Activated T-helper 1 cell treated with anti-CD3 and anti-CD28 coated beads, Interleukin-12 subunit alpha, Interleukin-12 subunit beta, Interleukin-2, Interleukin-4 antibody, amounts not matched to agents 30 ng/mL and 10 ng/mL and 1 ng/mL, durations not matched to agents 14 hours and 24 hours and 36 hours (primary cell): ENCODE data around the gene TMEM101. TPM values are rescaled to one million over a fixed set of nuclear protein-coding genes. Genes with fewer than 3 reads are reported as not detected.
A peak's percentile ranks its signal among the peaks of the same experiment; 100 is the strongest.

ENCODE experiments used
- DNase-seq: peaks from one replicate; pipeline ENCODE4 v3.0.0; 2021; ENCODE audit warnings: low spot score
- H3K27ac Mint-ChIP-seq: one replicate; pipeline ENCODE4 v1.8.0; 2021; ENCODE audit warnings: mild to moderate bottlenecking, mixed read lengths
- H3K27me3 Mint-ChIP-seq: one replicate; pipeline ENCODE4 v1.8.0; 2022; ENCODE audit warnings: mild to moderate bottlenecking, moderate library complexity, mixed read lengths; ENCODE audit not compliant: insufficient read depth
- H3K36me3 Mint-ChIP-seq: one replicate; pipeline ENCODE4 v1.8.0; 2021; ENCODE audit warnings: low read depth, mixed read lengths
- H3K4me1 Mint-ChIP-seq: one replicate; pipeline ENCODE4 v1.8.0; 2021; ENCODE audit warnings: low read depth, mixed read lengths
- H3K4me3 Mint-ChIP-seq: one replicate; pipeline ENCODE4 v1.8.0; 2021; ENCODE audit warnings: mild to moderate bottlenecking, moderate library complexity, mixed read lengths
- H3K9me3 Mint-ChIP-seq: one replicate; pipeline ENCODE4 v1.8.0; 2021; ENCODE audit warnings: mixed read lengths
- intact Hi-C: fragments of 100-400 bp; cut with micrococcal nuclease; formaldehyde crosslinking; loops from one replicate; pipeline ENCODE4 v1.15.1; 2024
- total RNA-seq: library from RNA; stranded (reverse); gene quantifications from 2 replicates; pipeline ENCODE4 v1.2.3, GENCODE V29; 2022

Gene TMEM101
- total RNA-seq, 1 donor from 2014 or later, result 32.8 TPM

- Mint-ChIP-seq H3K36me3 (peaks cover 10% of the 10 kb centered on the region), H3K4me3 (peak overlapping the region; percentile 100), H3K4me1 (peaks cover 22% of the 10 kb centered on the region), H3K27ac (no peak overlapping the region), H3K9me3 (no peaks in the 10 kb centered on the region), H3K27me3 (no peaks in the 10 kb centered on the region)
- intact Hi-C loops, result no loop called here
- no peak for DNase-seq
Observed at GRCh38 chr17:44012874-44013273, 1.9 kb downstream of the TMEM101 start.

- no peak for DNase-seq
- Mint-ChIP-seq H3K4me1 (peaks cover 26% of the 10 kb centered on the region), H3K9me3 (no peaks in the 10 kb centered on the region), H3K36me3 (peaks cover 10% of the 10 kb centered on the region), H3K4me3 (no peak overlapping the region), H3K27me3 (no peaks in the 10 kb centered on the region), H3K27ac (no peak overlapping the region)
- intact Hi-C loops, result no loop called here
Observed at GRCh38 chr17:44012391-44012790, 2.4 kb downstream of the TMEM101 start.

- Mint-ChIP-seq H3K9me3 (no peaks in the 10 kb centered on the region), H3K4me3 (no peak overlapping the region), H3K4me1 (peaks cover 29% of the 10 kb centered on the region), H3K36me3 (peaks cover 10% of the 10 kb centered on the region), H3K27me3 (peaks cover under 1% of the 10 kb centered on the region), H3K27ac (no peak overlapping the region)
- intact Hi-C loops, result no loop called here
- DNase-seq, result no peak
Observed at GRCh38 chr17:44011876-44012275, 2.9 kb downstream of the TMEM101 start.

GRCh38 chr17:44010966-44011647, 3.7 kb downstream of the TMEM101 start:
- intact Hi-C loops, result no loop called here
- H3K9me3 Mint-ChIP-seq, result no peaks in the 10 kb centered on the region
- peak overlapping the region; percentile 23 for H3K27ac Mint-ChIP-seq
- no peak for DNase-seq
- H3K27me3 Mint-ChIP-seq, result peaks cover 8% of the 10 kb centered on the region
- H3K4me1 Mint-ChIP-seq, result peaks cover 36% of the 10 kb centered on the region
- peaks cover 10% of the 10 kb centered on the region for H3K36me3 Mint-ChIP-seq
- no peak overlapping the region for H3K4me3 Mint-ChIP-seq

GRCh38 chr17:44008205-44008909, 6.4 kb downstream of the TMEM101 start:
- intact Hi-C loops, result loop anchor here (5.0 kb wide), 6 partner anchors 106 to 1991 kb away; partner anchors contain the start of genes DNAJC7, HROB and RUNDC3A
- no peak for DNase-seq
- H3K27me3 Mint-ChIP-seq, result peaks cover 20% of the 10 kb centered on the region
- peak overlapping the region; percentile 62 for H3K27ac Mint-ChIP-seq
- H3K36me3 Mint-ChIP-seq, result peaks cover 10% of the 10 kb centered on the region
- peak overlapping the region; percentile 81 for H3K4me3 Mint-ChIP-seq
- no peaks in the 10 kb centered on the region for H3K9me3 Mint-ChIP-seq
- peaks cover 27% of the 10 kb centered on the region for H3K4me1 Mint-ChIP-seq

- no peak for DNase-seq
- H3K27ac Mint-ChIP-seq, result peak overlapping the region; percentile 62
- H3K9me3 Mint-ChIP-seq, result no peaks in the 10 kb centered on the region
- H3K36me3 Mint-ChIP-seq, result peaks cover 9% of the 10 kb centered on the region
- peak overlapping the region; percentile 81 for H3K4me3 Mint-ChIP-seq
- H3K4me1 Mint-ChIP-seq, result peaks cover 23% of the 10 kb centered on the region
- peaks cover 20% of the 10 kb centered on the region for H3K27me3 Mint-ChIP-seq
- intact Hi-C loops, result loop anchor here (2.0 to 5.0 kb wide), 10 partner anchors 63 to 1990 kb away; partner anchors contain the start of genes DNAJC7, FZD2, G6PC3 and HDAC5
Observed at GRCh38 chr17:44007346-44008204, 7.2 kb downstream of the TMEM101 start.

GRCh38 chr17:44006598-44007345, 8.0 kb downstream of the TMEM101 start:
- peak; percentile 86 for DNase-seq
- Mint-ChIP-seq H3K27me3 (peaks cover 20% of the 10 kb centered on the region), H3K27ac (peak overlapping the region; percentile 70), H3K4me1 (peaks cover 23% of the 10 kb centered on the region), H3K9me3 (no peaks in the 10 kb centered on the region), H3K4me3 (peak overlapping the region; percentile 81), H3K36me3 (peaks cover 7% of the 10 kb centered on the region)
- intact Hi-C loops, result loop anchor here (1.0 to 5.0 kb wide), 13 partner anchors 9 to 1989 kb away; partner anchors contain the start of genes DNAJC7, DUSP3, FZD2 and G6PC3

- peaks cover 23% of the 10 kb centered on the region for H3K4me1 Mint-ChIP-seq
- peak overlapping the region; percentile 81 for H3K4me3 Mint-ChIP-seq
- H3K27me3 Mint-ChIP-seq, result peaks cover 20% of the 10 kb centered on the region
- intact Hi-C loops, result loop anchor here (1.0 to 5.0 kb wide), 13 partner anchors 9 to 1989 kb away; partner anchors contain the start of genes DNAJC7, DUSP3, FZD2 and G6PC3
- peak overlapping the region; percentile 70 for H3K27ac Mint-ChIP-seq
- peaks cover 3% of the 10 kb centered on the region for H3K36me3 Mint-ChIP-seq
- DNase-seq, result no peak
- no peaks in the 10 kb centered on the region for H3K9me3 Mint-ChIP-seq
Observed at GRCh38 chr17:44006272-44006597, 8.5 kb downstream of the TMEM101 start.

GRCh38 chr17:44005527-44006271, 9.1 kb downstream of the TMEM101 start:
- intact Hi-C loops, result loop anchor here (1.0 to 5.0 kb wide), 13 partner anchors 10 to 1988 kb away; partner anchors contain the start of genes DNAJC7, DUSP3, FZD2 and G6PC3
- Mint-ChIP-seq H3K4me3 (peak overlapping the region; percentile 81), H3K36me3 (peaks cover 2% of the 10 kb centered on the region), H3K9me3 (no peaks in the 10 kb centered on the region), H3K4me1 (peaks cover 23% of the 10 kb centered on the region), H3K27me3 (peaks cover 20% of the 10 kb centered on the region), H3K27ac (peak overlapping the region; percentile 70)
- no peak for DNase-seq

GRCh38 chr17:44004761-44005526, 9.8 kb downstream of the TMEM101 start:
- H3K4me1 Mint-ChIP-seq, result peaks cover 23% of the 10 kb centered on the region
- peaks cover 2% of the 10 kb centered on the region for H3K36me3 Mint-ChIP-seq
- peaks cover 20% of the 10 kb centered on the region for H3K27me3 Mint-ChIP-seq
- H3K9me3 Mint-ChIP-seq, result no peaks in the 10 kb centered on the region
- no peak overlapping the region for H3K27ac Mint-ChIP-seq
- H3K4me3 Mint-ChIP-seq, result peak overlapping the region; percentile 39
- no peak for DNase-seq
- intact Hi-C loops, result loop anchor here (5.0 kb wide), 6 partner anchors 103 to 1988 kb away; partner anchors contain the start of genes DNAJC7, HROB and RUNDC3A
